ENCODE measurements around the gene PCDHGA4. TPM values are rescaled to one million over a fixed set of nuclear protein-coding genes. Genes with fewer than 3 reads are reported as not detected.
A peak's percentile ranks its signal among the peaks of the same experiment; 100 is the strongest.
"Not testable (repeated sequence)": the region's sequence is repeated elsewhere in the genome, so short reads cannot be mapped to it uniquely, and the experiment has no call there.

The PCDHGA4 gene
- total and polyA plus RNA-seq, 4 donors, result 0.15 to 0.92 (median 0.22) TPM

- WGBS, result 7% methylated on average over 24 of the region's 43 CpGs
These were observed 43.1 kb downstream of the PCDHGA4 start, which contains the start of gene PCDHGB5 for GRCh38 chr5:141397756-141398551. TSS of gene PCDHGB5 (plus strand) at chr5:141397947. CDS start at chr5:141398128, 181 bp downstream.

GRCh38 chr5:141398608-141399007 lies 43.8 kb downstream of the PCDHGA4 start:
- WGBS, result 25% methylated on average over 15 of the region's 15 CpGs
- peaks cover 0 to 3% (median 0%) of the 10 kb centered on the region in 4 donors for H3K27me3 ChIP-seq (ENCODE audit: control insufficient read depth in 4 of 4, insufficient read depth in 4 of 4, low read length in 3 of 4)
- no peak for TF ChIP-seq JUND (IDR thresholded peaks at IDR 0.05)
- no peak overlapping the region for H3K9ac ChIP-seq (ENCODE audit: low read depth in 1 of 2, low read length in 2 of 2)
- H3K4me3 ChIP-seq (ENCODE audit: low read depth in 1 of 3, low read length in 3 of 3), result peak overlapping the region in 2 of 3 donors; percentile 41 to 54
- H3K27ac ChIP-seq (ENCODE audit: low read depth in 1 of 2, low read length in 2 of 2), result no peak overlapping the region
- no peak for DNase-seq (ENCODE audit: low spot score)
- no peaks in the 10 kb centered on the region for H3K36me3 ChIP-seq (ENCODE audit: control insufficient read depth in 4 of 4, insufficient read depth in 3 of 4, low read depth in 1 of 4, low read length in 3 of 4)
- peaks cover 15 to 68% (median 35%) of the 10 kb centered on the region in 4 donors for H3K9me3 ChIP-seq (ENCODE audit: control insufficient read depth in 4 of 4, low read length in 3 of 4)
- peaks cover 0 to 4% (median 0%) of the 10 kb centered on the region in 4 donors for H3K4me1 ChIP-seq (ENCODE audit: control insufficient read depth in 4 of 4, insufficient read depth in 4 of 4, low read length in 3 of 4)

More at GRCh38 chr5:141397756-141398551, 43.1 kb downstream of the PCDHGA4 start, which contains the start of gene PCDHGB5:
- H3K9me3 ChIP-seq (ENCODE audit: control insufficient read depth in 4 of 4, low read length in 3 of 4), result peaks cover 20 to 67% (median 36%) of the 10 kb centered on the region in 4 donors
- H3K36me3 ChIP-seq (ENCODE audit: control insufficient read depth in 4 of 4, insufficient read depth in 3 of 4, low read depth in 1 of 4, low read length in 3 of 4); H3K27ac ChIP-seq (ENCODE audit: low read depth in 1 of 2, low read length in 2 of 2); H3K9ac ChIP-seq (ENCODE audit: low read depth in 1 of 2, low read length in 2 of 2); H3K27me3 ChIP-seq (ENCODE audit: control insufficient read depth in 4 of 4, insufficient read depth in 4 of 4, low read length in 3 of 4); H3K4me1 ChIP-seq (ENCODE audit: control insufficient read depth in 4 of 4, insufficient read depth in 4 of 4, low read length in 3 of 4); DNase-seq (ENCODE audit: low spot score): not testable (repeated sequence)
- H3K4me3 ChIP-seq (ENCODE audit: low read depth in 1 of 3, low read length in 3 of 3), result peak within 1 kb of the TSS; percentile 41 to 54 (median 45)
- peak; percentile 68 to 73 for TF ChIP-seq RAD21 (IDR thresholded peaks at IDR 0.05)
- TF ChIP-seq CTCF (IDR thresholded peaks at IDR 0.05; ENCODE audit: low read depth, low read length, missing input control), result peak; percentile 64

- Histone ChIP-seq H3K36me3 (ENCODE audit: control insufficient read depth in 4 of 4, insufficient read depth in 3 of 4, low read depth in 1 of 4, low read length in 3 of 4) (no peaks in the 10 kb centered on the region), H3K27ac (ENCODE audit: low read depth in 1 of 2, low read length in 2 of 2) (no peak overlapping the region), H3K9me3 (ENCODE audit: control insufficient read depth in 4 of 4, low read length in 3 of 4) (peaks cover 16 to 67% (median 33%) of the 10 kb centered on the region in 4 donors), H3K4me1 (ENCODE audit: control insufficient read depth in 4 of 4, insufficient read depth in 4 of 4, low read length in 3 of 4) (peaks cover 0 to 4% (median 0%) of the 10 kb centered on the region in 4 donors), H3K9ac (ENCODE audit: low read depth in 1 of 2, low read length in 2 of 2) (no peak overlapping the region), H3K4me3 (ENCODE audit: low read depth in 1 of 3, low read length in 3 of 3) (peak overlapping the region in 2 of 3 donors; percentile 6 to 54), H3K27me3 (ENCODE audit: control insufficient read depth in 4 of 4, insufficient read depth in 4 of 4, low read length in 3 of 4) (peaks cover 0 to 3% (median 0%) of the 10 kb centered on the region in 4 donors)
- WGBS, result 29% methylated on average over 61 of the region's 61 CpGs
- DNase-seq (ENCODE audit: low spot score), result no peak
- TF ChIP-seq EGR1 (IDR thresholded peaks at IDR 0.05; ENCODE audit: low read depth in 2 of 2) (no peak), MAX (IDR thresholded peaks at IDR 0.05) (no peak), REST (IDR thresholded peaks at IDR 0.05) (no peak), JUND (IDR thresholded peaks at IDR 0.05) (no peak), CTCF (IDR thresholded peaks at IDR 0.05; ENCODE audit: low read depth, low read length, missing input control) (no peak), HNF4G (IDR thresholded peaks at IDR 0.05) (no peak)
These were observed 44.9 kb downstream of the PCDHGA4 start for GRCh38 chr5:141399555-141400258.

Measured in liver (tissue), 9 donors.